Measurements from ENCODE around the gene FOXRED1.
A peak's percentile ranks its signal among the peaks of the same experiment; 100 is the strongest.

The FOXRED1 gene

DNA sequence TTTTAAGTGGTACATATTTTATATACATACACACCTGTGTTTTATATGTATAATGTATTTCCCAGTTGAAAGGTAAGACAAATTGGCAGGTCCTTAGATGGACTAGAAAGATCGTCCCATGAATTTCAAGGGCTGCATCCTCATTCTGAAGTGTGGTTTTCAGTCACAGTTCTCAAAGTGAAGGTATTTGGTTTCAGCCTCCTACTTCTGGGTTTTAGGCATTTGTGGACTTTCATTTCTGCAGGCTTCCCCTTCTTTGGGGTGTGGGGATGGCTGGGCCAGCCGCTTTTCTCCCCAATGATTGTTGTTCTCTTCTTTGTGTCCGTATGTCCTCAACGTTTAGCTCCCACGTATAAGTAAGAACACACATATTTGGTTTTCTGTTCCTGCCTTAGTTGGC lies 44.9 kb downstream of the FOXRED1 start:
- 98% methylated on average over 5 of the region's 5 CpGs for WGBS
- Histone ChIP-seq H3K4me3 (ENCODE audit: insufficient read depth in 1 of 2, low read depth in 1 of 2, low read length in 2 of 2) (no peak overlapping the region), H2BK120ac (ENCODE audit: low read depth, low read length) (no peak overlapping the region)

DNA sequence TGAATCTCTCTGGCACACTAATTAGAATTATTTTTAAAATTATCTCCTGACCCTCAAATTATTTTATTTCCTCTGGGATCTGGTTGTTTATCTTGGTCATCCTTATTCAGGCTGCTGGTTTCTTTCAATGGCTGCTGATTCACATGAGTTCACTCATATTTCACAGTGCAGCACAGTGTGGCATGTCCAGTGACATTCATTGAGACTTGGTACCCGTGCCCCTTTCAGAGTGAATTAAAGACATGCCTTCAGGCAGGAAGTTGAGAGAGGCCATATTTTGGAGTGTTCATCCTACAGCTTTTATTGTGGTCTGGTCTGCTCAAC lies 48.4 kb downstream of the FOXRED1 start:
- no peak overlapping the region for H4K91ac ChIP-seq (ENCODE audit: low read length)
- H3K27me3 ChIP-seq (ENCODE audit: control insufficient read depth in 1 of 2, insufficient read depth in 1 of 2, low read length in 2 of 2) = no peaks in the 10 kb centered on the region
- no peak overlapping the region for H2BK120ac ChIP-seq (ENCODE audit: low read depth, low read length)
- no peak overlapping the region for H2BK5ac ChIP-seq (ENCODE audit: low read depth, low read length, poor library complexity, severe bottlenecking)
- H3K36me3 ChIP-seq (ENCODE audit: control insufficient read depth in 1 of 2, insufficient read depth in 2 of 2, low read depth in 1 of 2, low read length in 2 of 2) = peaks cover 0 to 3% of the 10 kb centered on the region in 2 experiments
- peak overlapping the region; percentile 16 for H2AK5ac ChIP-seq (ENCODE audit: low read length, severe bottlenecking)
- H3K14ac ChIP-seq (ENCODE audit: low read length in 2 of 2) = no peak overlapping the region
- H2AFZ ChIP-seq (ENCODE audit: low read depth, low read length) = no peak overlapping the region
- H3K79me1 ChIP-seq (replicated peaks; ENCODE audit: low read length, poor library complexity, severe bottlenecking) = peaks cover 11% of the 10 kb centered on the region
- H3K9ac ChIP-seq (ENCODE audit: low read length) = peak overlapping the region; percentile 84
- H3K9me3 ChIP-seq (ENCODE audit: control insufficient read depth, low read length) = no peaks in the 10 kb centered on the region
- no peak overlapping the region for H3K4me2 ChIP-seq (ENCODE audit: low read length, poor library complexity, severe bottlenecking)
- peak overlapping the region; percentile 67 to 78 for H3K18ac ChIP-seq (ENCODE audit: low read depth in 1 of 2, low read length in 2 of 2)
- 0% methylated on average over 1 of the region's 1 CpG for WGBS
- no peak overlapping the region for H2BK12ac ChIP-seq (ENCODE audit: low read length in 2 of 2)
- peak overlapping the region in 1 of 2 experiments; percentile 89 for H3K4ac ChIP-seq (ENCODE audit: low read depth in 1 of 2, low read length in 2 of 2)
- H3K23ac ChIP-seq (ENCODE audit: low read length in 2 of 2) = no peak overlapping the region
- H3K27ac ChIP-seq (ENCODE audit: low read length, poor library complexity, severe bottlenecking) = no peak overlapping the region
- H4K8ac ChIP-seq (ENCODE audit: low read length) = peak overlapping the region; percentile 77
- H3K4me1 ChIP-seq (ENCODE audit: control insufficient read depth, insufficient read depth, low read depth, low read length) = peaks cover 18% of the 10 kb centered on the region
- DNase-seq = no peak
- no peak overlapping the region for H2BK15ac ChIP-seq (ENCODE audit: low read depth, poor library complexity, severe bottlenecking)
- H3K4me3 ChIP-seq (ENCODE audit: insufficient read depth in 1 of 2, low read depth in 1 of 2, low read length in 2 of 2) = peak overlapping the region in 1 of 2 experiments; percentile 65

More for the DNA sequence above, 44.9 kb downstream of the FOXRED1 start:
- no peak overlapping the region for H4K91ac ChIP-seq (ENCODE audit: low read length)
- H3K4me1 ChIP-seq (ENCODE audit: control insufficient read depth, insufficient read depth, low read depth, low read length) = peaks cover 16% of the 10 kb centered on the region
- no peaks in the 10 kb centered on the region for H3K9me3 ChIP-seq (ENCODE audit: control insufficient read depth, low read length)
- H3K79me1 ChIP-seq (replicated peaks; ENCODE audit: low read length, poor library complexity, severe bottlenecking) = peaks cover 10% of the 10 kb centered on the region
- no peak for DNase-seq
- no peak overlapping the region for H4K8ac ChIP-seq (ENCODE audit: low read length)
- H2BK5ac ChIP-seq (ENCODE audit: low read depth, low read length, poor library complexity, severe bottlenecking) = no peak overlapping the region
- no peak overlapping the region for H3K4me2 ChIP-seq (ENCODE audit: low read length, poor library complexity, severe bottlenecking)
- H3K9ac ChIP-seq (ENCODE audit: low read length) = no peak overlapping the region
- no peak overlapping the region for H3K27ac ChIP-seq (ENCODE audit: low read length, poor library complexity, severe bottlenecking)
- no peak overlapping the region for H3K4ac ChIP-seq (ENCODE audit: low read depth in 1 of 2, low read length in 2 of 2)
- H3K36me3 ChIP-seq (ENCODE audit: control insufficient read depth in 1 of 2, insufficient read depth in 2 of 2, low read depth in 1 of 2, low read length in 2 of 2) = peaks cover 6 to 12% of the 10 kb centered on the region in 2 experiments
- no peak overlapping the region for H2AK5ac ChIP-seq (ENCODE audit: low read length, severe bottlenecking)
- no peak overlapping the region for H2BK15ac ChIP-seq (ENCODE audit: low read depth, poor library complexity, severe bottlenecking)
- no peaks in the 10 kb centered on the region for H3K27me3 ChIP-seq (ENCODE audit: control insufficient read depth in 1 of 2, insufficient read depth in 1 of 2, low read length in 2 of 2)
- no peak overlapping the region for H3K23ac ChIP-seq (ENCODE audit: low read length in 2 of 2)
- H2BK12ac ChIP-seq (ENCODE audit: low read length in 2 of 2) = no peak overlapping the region
- no peak overlapping the region for H3K14ac ChIP-seq (ENCODE audit: low read length in 2 of 2)
- no peak overlapping the region for H2AFZ ChIP-seq (ENCODE audit: low read depth, low read length)
- H3K18ac ChIP-seq (ENCODE audit: low read depth in 1 of 2, low read length in 2 of 2) = no peak overlapping the region

DNA sequence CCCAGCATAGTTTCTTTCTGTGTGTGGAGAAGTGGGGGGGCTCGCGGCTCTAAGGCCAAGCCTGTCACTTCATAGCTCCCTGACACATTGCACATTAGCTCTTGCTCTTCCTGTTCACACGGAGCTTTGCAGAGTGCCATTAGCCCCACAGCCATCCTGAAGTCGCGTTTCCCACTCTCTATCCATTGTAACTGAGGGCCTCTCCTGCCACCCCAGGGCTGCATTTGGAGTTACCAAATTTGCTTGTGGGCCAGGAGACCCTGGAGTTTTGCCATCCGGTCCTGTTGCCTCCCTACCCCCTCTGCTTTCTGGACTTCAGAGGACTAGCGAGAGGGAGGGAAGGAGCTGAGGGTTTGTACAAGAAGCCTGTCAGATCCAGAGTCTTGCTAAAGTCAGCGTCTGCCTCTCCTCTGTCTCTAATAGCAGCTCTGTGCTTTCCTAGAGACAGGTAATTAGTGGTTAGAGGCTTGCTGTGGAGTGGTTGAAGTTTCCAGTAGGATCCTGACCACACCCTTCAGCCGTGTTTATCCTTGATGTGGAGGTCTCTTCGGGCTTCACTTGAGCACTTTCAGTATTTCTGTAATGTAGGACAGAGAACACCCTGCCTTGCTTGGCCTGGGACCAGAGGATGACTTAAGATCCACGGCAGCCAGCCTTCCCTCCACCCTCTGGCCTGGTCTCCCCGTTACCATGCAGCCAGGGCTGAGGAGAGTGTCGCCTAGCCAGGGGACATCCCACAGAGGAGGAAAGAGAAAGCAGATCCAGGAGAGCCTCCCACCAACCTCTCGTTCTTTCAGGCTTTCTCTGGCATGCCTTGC lies 49.0 kb downstream of the FOXRED1 start:
- Histone ChIP-seq H3K14ac (ENCODE audit: low read length in 2 of 2) (peak overlapping the region in 1 of 2 experiments; percentile 84), H2BK12ac (ENCODE audit: low read length in 2 of 2) (peak overlapping the region; percentile 85 to 90), H3K4me3 (ENCODE audit: insufficient read depth in 1 of 2, low read depth in 1 of 2, low read length in 2 of 2) (peak overlapping the region in 1 of 2 experiments; percentile 65), H3K9ac (ENCODE audit: low read length) (peak overlapping the region; percentile 84), H3K36me3 (ENCODE audit: control insufficient read depth in 1 of 2, insufficient read depth in 2 of 2, low read depth in 1 of 2, low read length in 2 of 2) (peaks cover 0 to 3% of the 10 kb centered on the region in 2 experiments), H2BK15ac (ENCODE audit: low read depth, poor library complexity, severe bottlenecking) (peak overlapping the region; percentile 68), H2BK5ac (ENCODE audit: low read depth, low read length, poor library complexity, severe bottlenecking) (no peak overlapping the region), H3K4me1 (ENCODE audit: control insufficient read depth, insufficient read depth, low read depth, low read length) (peaks cover 18% of the 10 kb centered on the region), H3K27ac (ENCODE audit: low read length, poor library complexity, severe bottlenecking) (peak overlapping the region; percentile 77), H3K4ac (ENCODE audit: low read depth in 1 of 2, low read length in 2 of 2) (peak overlapping the region; percentile 89 to 94), H4K8ac (ENCODE audit: low read length) (peak overlapping the region; percentile 77), H2BK120ac (ENCODE audit: low read depth, low read length) (peak overlapping the region; percentile 75), H3K18ac (ENCODE audit: low read depth in 1 of 2, low read length in 2 of 2) (peak overlapping the region; percentile 77 to 78), H2AK5ac (ENCODE audit: low read length, severe bottlenecking) (peak overlapping the region; percentile 66), H3K79me1 (replicated peaks; ENCODE audit: low read length, poor library complexity, severe bottlenecking) (peaks cover 11% of the 10 kb centered on the region), H2AFZ (ENCODE audit: low read depth, low read length) (peak overlapping the region; percentile 70), H3K23ac (ENCODE audit: low read length in 2 of 2) (peak overlapping the region in 1 of 2 experiments; percentile 63), H3K4me2 (ENCODE audit: low read length, poor library complexity, severe bottlenecking) (no peak overlapping the region), H3K27me3 (ENCODE audit: control insufficient read depth in 1 of 2, insufficient read depth in 1 of 2, low read length in 2 of 2) (no peaks in the 10 kb centered on the region), H3K9me3 (ENCODE audit: control insufficient read depth, low read length) (no peaks in the 10 kb centered on the region), H4K91ac (ENCODE audit: low read length) (peak overlapping the region; percentile 96)
- 50% methylated on average over 14 of the region's 14 CpGs for WGBS
- DNase-seq = peak; percentile 78

DNA sequence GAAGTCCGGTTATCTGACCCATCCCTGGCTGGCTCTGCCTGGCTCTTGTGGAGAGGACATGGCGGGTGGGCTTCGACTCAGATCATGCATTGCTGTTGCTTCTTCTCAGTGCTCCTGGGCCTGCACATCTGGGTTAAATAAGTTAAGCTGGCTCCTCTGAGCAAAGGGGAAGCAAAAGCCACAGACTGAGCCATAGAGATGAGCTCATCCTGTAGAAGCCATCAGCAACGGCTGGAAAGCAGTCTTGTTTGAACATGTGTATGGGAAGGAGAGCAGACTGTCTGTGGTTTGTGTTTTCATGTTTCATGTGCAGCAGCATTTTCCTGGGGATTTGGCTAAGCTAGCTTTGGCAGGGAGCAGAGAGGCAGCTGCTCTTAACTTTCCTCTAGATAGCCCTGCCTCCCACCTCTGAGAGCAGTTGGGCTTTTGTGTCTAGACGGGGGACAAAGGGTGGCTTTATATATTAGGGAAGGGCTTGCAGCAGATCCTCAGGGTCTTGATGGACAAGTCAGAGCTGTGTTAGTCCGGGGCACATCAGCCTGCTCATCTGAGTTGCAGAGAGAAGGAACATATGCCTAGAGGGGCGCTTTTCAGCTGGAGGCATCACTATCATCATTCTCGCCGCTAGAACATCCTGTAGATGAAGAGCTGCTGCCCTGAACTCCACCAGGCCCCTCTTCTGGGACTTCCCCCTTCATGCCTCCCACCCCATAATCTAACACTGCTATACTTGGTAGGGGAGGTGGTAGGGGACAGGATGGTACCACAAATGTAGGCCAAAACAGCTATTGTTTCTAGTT lies 49.8 kb downstream of the FOXRED1 start:
- H2BK5ac ChIP-seq (ENCODE audit: low read depth, low read length, poor library complexity, severe bottlenecking) = no peak overlapping the region
- 73% methylated on average over 9 of the region's 9 CpGs for WGBS

More for the DNA sequence above, 49.8 kb downstream of the FOXRED1 start:
- peak overlapping the region; percentile 96 for H4K91ac ChIP-seq (ENCODE audit: low read length)
- H3K9ac ChIP-seq (ENCODE audit: low read length) = peak overlapping the region; percentile 84
- peak; percentile 90 for DNase-seq
- H3K4me3 ChIP-seq (ENCODE audit: insufficient read depth in 1 of 2, low read depth in 1 of 2, low read length in 2 of 2) = peak overlapping the region in 1 of 2 experiments; percentile 65
- peaks cover 18% of the 10 kb centered on the region for H3K4me1 ChIP-seq (ENCODE audit: control insufficient read depth, insufficient read depth, low read depth, low read length)
- H3K14ac ChIP-seq (ENCODE audit: low read length in 2 of 2) = peak overlapping the region in 1 of 2 experiments; percentile 84
- H3K4me2 ChIP-seq (ENCODE audit: low read length, poor library complexity, severe bottlenecking) = no peak overlapping the region
- peak overlapping the region; percentile 70 for H2AFZ ChIP-seq (ENCODE audit: low read depth, low read length)
- H3K79me1 ChIP-seq (replicated peaks; ENCODE audit: low read length, poor library complexity, severe bottlenecking) = peaks cover 9% of the 10 kb centered on the region
- H2BK12ac ChIP-seq (ENCODE audit: low read length in 2 of 2) = peak overlapping the region; percentile 85 to 90
- H3K27ac ChIP-seq (ENCODE audit: low read length, poor library complexity, severe bottlenecking) = peak overlapping the region; percentile 77
- peak overlapping the region; percentile 64 for H2BK15ac ChIP-seq (ENCODE audit: low read depth, poor library complexity, severe bottlenecking)
- H3K27me3 ChIP-seq (ENCODE audit: control insufficient read depth in 1 of 2, insufficient read depth in 1 of 2, low read length in 2 of 2) = no peaks in the 10 kb centered on the region
- peak overlapping the region; percentile 67 to 89 for H3K4ac ChIP-seq (ENCODE audit: low read depth in 1 of 2, low read length in 2 of 2)
- peaks cover 0 to 3% of the 10 kb centered on the region in 2 experiments for H3K36me3 ChIP-seq (ENCODE audit: control insufficient read depth in 1 of 2, insufficient read depth in 2 of 2, low read depth in 1 of 2, low read length in 2 of 2)
- no peaks in the 10 kb centered on the region for H3K9me3 ChIP-seq (ENCODE audit: control insufficient read depth, low read length)
- peak overlapping the region; percentile 75 for H2BK120ac ChIP-seq (ENCODE audit: low read depth, low read length)
- no peak overlapping the region for H3K23ac ChIP-seq (ENCODE audit: low read length in 2 of 2)
- H4K8ac ChIP-seq (ENCODE audit: low read length) = peak overlapping the region; percentile 77
- peak overlapping the region; percentile 37 for H2AK5ac ChIP-seq (ENCODE audit: low read length, severe bottlenecking)
- H3K18ac ChIP-seq (ENCODE audit: low read depth in 1 of 2, low read length in 2 of 2) = peak overlapping the region; percentile 77 to 78

Data from mesenchymal stem cell (in vitro differentiated cells and primary cell).